HG03280 (cell line): ENCODE data around the gene PGAM1.
"Not testable (repeated sequence)": the region's sequence is repeated elsewhere in the genome, so short reads cannot be mapped to it uniquely, and the experiment has no call there.

Experiments used
- ATAC-seq: cut with Tn5 transposase; IDR thresholded peaks from one replicate; pipeline ENCODE4 v1.9.1; 2021; ENCODE audit warnings: mild to moderate bottlenecking, moderate library complexity; ENCODE audit not compliant: unreplicated experiment

The PGAM1 gene

DNA sequence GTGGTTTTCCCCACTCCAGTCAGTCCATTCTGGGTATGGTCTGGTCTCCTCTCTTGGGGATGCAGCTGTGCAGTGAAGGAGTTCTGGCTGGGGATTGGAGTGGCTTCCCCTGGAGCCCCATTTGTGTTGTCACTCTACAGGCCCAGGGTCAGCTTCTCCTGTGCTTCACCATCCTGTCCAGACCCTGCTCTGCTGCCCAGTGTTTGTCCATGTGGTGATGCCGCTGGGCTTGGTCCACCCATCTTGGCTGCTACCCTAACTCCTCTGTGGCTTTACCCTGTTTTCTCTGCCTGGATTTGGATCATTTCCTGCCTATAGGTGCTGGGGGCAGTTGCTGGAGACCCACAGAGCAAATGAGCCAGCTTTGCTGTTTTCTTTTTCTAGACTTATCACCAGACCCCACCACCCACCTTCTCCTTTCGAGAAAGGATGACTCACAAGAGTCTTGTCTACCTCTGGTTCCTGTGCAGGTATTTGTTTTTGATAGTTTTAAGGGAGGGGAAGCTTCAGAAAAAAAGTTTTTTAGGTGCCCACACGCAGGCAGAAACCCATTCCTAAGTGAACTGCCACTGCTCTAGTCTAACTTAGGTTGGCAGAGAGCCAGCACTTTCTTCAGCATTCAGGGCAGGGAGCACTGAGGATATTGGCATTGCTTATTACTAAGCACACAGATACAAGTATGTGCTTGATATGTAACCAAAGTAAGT lies 28.5 kb downstream of the PGAM1 start:
- ATAC-seq: no peak

GRCh38 chr10:97456034-97456685 lies 30.2 kb downstream of the PGAM1 start:
- ATAC-seq: no peak

DNA sequence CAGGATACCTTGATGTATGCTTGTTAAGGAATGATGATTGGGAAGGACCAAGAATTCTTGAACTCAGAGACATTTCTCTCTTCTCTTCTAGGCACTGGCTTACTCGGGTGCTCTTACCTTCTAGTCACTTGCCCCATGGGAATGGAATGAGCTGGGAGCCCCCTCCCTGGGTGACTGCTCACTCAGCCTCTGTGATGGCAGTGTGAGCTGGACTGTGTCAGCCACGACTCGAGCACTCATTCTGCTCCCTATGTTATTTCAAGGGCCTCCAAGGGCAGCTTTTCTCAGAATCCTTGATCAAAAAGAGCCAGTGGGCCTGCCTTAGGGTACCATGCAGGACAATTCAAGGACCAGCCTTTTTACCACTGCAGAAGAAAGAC lies 30.7 kb downstream of the PGAM1 start:
- no peak for ATAC-seq

DNA sequence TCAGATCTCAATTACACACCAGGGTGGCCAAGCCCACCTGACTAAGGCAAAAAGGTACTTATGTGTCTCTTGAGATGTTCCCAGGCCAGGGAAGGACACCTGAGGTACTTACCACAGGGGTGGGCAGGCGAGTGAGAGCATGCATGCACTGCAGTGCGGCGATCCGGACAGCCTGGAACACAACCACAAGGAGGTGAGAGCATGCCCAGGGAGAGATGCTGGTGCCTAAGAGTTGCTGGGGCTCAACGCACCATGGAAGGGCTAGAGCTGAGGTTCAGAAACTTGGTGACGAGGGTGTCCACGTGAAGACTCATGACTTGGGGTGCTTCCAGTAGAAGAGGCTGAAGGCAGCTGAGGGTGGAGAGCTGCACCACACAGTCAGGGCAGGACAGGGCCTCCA lies 33.1 kb downstream of the PGAM1 start:
- no peak for ATAC-seq

DNA sequence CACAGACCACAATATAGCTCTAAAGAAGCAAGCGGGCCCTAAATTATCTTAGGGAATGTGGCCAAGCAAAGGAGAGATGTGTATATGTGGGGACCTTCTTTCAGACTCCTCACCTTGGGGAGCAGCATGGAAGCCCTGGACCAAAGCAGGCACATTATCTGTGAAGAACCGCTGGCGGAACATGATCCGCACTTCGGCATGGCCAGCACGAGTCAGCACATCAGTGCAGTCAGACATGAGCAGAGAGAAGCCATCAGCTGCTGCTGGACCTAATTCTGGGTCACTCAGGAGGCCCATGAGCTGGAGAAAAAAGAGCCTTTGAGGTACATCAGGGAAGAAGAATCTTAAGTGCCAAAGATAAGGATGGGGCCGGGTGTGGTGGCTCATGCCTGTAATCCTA lies 33.9 kb downstream of the PGAM1 start:
- ATAC-seq: no peak

DNA sequence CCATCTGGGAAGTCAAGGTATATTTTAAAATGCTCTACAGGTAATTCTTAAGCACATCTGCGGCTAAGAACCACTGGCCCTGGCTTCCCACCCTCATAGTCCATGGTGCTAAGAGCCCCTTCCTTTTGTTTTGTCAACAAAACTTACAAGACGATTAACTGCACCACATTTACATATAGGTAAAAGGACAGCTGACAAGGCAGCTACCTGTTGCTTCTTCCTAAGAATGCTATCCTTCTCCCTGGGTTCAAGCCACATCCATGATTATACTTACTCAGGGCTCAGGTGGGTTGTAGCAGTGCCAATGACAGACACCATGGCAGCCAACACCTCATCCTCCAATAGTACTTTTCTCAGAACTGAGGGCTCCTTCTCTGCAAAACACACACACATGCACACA lies 36.3 kb downstream of the PGAM1 start:
- no peak for ATAC-seq

- no peak for ATAC-seq
These were observed 37.6 kb downstream of the PGAM1 start for GRCh38 chr10:97463363-97464132.

DNA sequence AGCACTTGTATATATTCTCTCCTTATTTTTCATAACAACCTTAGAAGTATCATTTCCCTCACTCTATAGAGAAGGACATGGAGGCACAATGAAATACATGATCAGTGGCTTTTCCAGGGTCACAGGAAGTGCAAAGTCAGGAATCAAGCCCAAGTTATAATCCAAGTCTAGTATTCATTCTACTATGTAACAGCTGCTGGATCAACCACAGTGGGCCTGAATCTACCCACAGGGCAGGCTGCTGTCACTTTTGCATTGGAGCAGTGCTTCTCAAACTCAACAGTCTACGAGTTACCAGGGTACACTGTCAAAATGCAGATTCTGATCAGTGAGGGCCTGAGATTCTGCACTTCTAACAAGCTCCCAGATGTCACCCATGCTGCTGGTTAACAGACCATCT lies 38.2 kb downstream of the PGAM1 start:
- ATAC-seq: no peak

DNA sequence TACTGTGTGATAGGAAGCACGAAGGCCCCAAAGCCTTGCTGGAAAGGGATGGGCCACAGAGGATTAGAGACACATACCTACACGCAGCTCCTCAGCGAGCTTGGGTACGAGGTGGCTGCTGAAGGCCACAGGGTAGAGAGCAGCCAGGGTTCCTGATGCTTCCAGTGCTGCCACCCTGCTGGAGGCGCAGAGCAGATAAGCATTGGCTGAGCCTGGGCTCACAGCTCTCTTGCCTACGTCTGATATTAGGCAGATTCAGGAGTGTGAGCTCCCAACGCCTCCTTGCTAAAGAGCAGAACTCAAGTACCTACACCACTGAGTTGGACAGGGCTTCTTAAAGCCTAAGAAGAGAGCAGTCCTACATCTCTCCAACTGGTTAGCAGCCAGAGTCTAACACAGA lies 40.0 kb downstream of the PGAM1 start:
- no peak for ATAC-seq

GRCh38 chr10:97466755-97467154 lies 40.8 kb downstream of the PGAM1 start:
- ATAC-seq: no peak

DNA sequence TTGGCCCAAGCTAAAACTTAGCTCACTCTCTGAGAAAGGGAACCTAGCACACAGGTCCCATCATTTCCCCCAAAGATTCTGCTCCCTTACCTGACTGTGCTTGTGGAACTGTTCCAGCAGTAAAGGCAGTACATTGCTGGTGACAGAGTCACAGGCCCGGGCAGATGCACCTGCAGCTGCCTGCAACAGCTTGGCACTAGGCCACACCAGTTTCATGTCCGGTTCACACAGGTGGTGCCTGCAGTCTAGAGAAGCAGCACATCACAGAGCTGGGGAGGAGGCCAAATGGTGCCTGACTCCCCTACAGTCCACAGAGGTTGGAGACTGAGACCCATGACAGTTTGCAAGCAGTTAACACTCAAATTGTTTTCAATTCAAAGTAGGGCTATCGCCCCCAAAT lies 42.2 kb downstream of the PGAM1 start:
- ATAC-seq: no peak

GRCh38 chr10:97468781-97469180 lies 42.8 kb downstream of the PGAM1 start:
- not testable (repeated sequence) for ATAC-seq

DNA sequence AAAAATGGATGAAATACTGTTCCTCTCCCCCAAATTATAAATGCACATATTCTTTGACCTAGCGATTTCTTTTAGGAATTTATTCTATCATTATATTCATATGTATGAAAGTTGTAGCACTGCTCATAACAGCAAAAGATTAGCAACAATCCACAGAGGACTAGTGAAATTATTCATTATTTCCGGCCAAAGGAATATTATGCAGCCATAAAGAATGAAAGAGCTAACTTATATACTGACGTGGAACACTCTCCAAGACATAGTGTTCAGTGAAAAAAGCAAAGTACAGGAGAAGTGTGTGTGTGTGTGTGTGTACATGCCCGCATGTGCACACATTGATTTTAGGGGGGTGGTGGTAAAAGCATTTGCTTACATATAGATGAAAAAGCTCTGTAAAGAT lies 48.9 kb downstream of the PGAM1 start:
- no peak for ATAC-seq

DNA sequence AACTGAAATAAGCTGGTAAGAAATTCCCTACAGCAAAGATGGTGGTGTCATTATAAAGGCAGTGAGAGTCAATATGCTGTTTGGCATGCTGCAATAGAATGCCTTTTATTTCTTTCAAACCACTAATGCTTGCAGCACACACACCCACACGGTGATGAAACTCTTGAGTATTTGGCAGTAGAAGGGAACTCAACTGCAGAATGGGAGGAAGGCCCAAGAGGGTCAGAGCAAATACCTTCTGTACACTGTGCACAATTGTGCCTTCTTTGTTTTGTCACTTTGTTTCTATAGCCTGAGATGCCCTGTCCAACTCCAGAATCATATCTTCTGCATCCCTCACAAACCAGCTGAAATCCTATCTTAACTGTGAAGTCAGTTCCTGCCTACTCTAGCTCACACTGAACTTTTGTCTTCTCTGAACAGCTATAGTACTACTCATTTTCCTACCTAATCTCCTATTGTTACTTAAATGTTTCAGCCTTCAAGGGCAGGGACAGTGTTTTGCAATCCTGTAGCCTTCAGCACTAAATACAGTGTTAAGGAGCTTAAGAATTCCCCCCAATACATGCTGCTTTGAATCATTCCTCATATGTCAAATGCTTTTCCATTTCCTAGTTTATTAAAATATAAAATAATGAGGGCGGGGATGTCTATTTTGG lies 50.1 kb downstream of the PGAM1 start:
- no peak for ATAC-seq

GRCh38 chr10:97479410-97479809 lies 53.4 kb downstream of the PGAM1 start:
- not testable (repeated sequence) for ATAC-seq

DNA sequence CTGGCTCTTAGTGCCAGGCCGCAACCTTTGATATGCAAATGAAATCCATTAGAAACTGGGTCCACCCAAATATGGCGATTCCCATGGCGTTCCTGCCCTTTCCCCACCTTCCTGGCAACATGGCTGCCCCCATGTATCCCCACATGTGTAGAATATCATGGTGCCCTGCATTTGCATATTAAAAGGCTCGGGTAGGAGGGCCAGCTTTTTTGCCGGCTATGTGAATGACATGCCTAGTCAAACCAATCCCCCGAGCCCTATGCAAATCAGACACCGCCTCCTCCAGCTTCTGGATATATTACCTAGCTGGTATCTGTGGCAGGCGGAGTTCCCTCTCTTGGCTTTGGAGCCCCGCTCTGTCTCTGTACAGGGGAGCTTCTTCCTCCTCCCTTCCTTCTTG lies 53.9 kb downstream of the PGAM1 start:
- no peak for ATAC-seq

- ATAC-seq: no peak
These were observed 55.1 kb downstream of the PGAM1 start for GRCh38 chr10:97481071-97481470.

GRCh38 chr10:97482381-97482780 lies 56.4 kb downstream of the PGAM1 start:
- no peak for ATAC-seq
